CD14-positive monocyte (primary cell): Measurements from ENCODE around the gene GPATCH2. TPM values are rescaled to one million over a fixed set of nuclear protein-coding genes. Genes with fewer than 3 reads are reported as not detected.

Experiments used
- DNase-seq, 3 donors: peaks; one replicate each; pipeline ENCODE4 v3.0.0-alpha.2; 2011 to 2022
- H2AFZ ChIP-seq: 2 replicates; pipeline ENCODE4 v1.6.0; 2012; ENCODE audit warnings: mild to moderate bottlenecking, low read depth, low read length, inconsistent platforms; ENCODE audit not compliant: insufficient read depth, poor library complexity, severe bottlenecking
- H3K27ac ChIP-seq, 2 donors: 1 replicate in 1 of 2; 2 replicates in 1 of 2; pipeline ENCODE4 v1.5.1; 2012 to 2013; ENCODE audit warnings: low read length in 2 of 2, control low read depth in 1 of 2, inconsistent platforms in 1 of 2, low read depth in 1 of 2, mild to moderate bottlenecking in 1 of 2
- H3K27me3 ChIP-seq, 2 donors: one replicate each; pipeline versions ENCODE4 v1.6.0 to v1.6.1; 2011 to 2013; ENCODE audit warnings: low read length in 2 of 2; ENCODE audit not compliant: control insufficient read depth in 2 of 2, insufficient read depth in 2 of 2
- H3K36me3 ChIP-seq, 2 donors: replicated peaks in 1 of 2; 1 replicate in 1 of 2; 2 replicates in 1 of 2; pipeline versions ENCODE4 v1.5.1 to v1.6.1; 2012 to 2013; ENCODE audit warnings: low read length in 2 of 2, control low read depth in 1 of 2, inconsistent platforms in 1 of 2, mild to moderate bottlenecking in 1 of 2; ENCODE audit not compliant: insufficient read depth in 2 of 2, control insufficient read depth in 1 of 2
- H3K4me1 ChIP-seq, 2 donors: 1 replicate in 1 of 2; 2 replicates in 1 of 2; pipeline versions ENCODE4 v1.5.1 to v1.6.1; 2012 to 2013; ENCODE audit warnings: low read length in 2 of 2, control low read depth in 1 of 2, inconsistent platforms in 1 of 2, mild to moderate bottlenecking in 1 of 2, moderate library complexity in 1 of 2; ENCODE audit not compliant: insufficient read depth in 2 of 2, control insufficient read depth in 1 of 2
- H3K4me2 ChIP-seq: replicated peaks from 2 replicates; pipeline ENCODE3; 2012; ENCODE audit warnings: low read length, moderate library complexity, mild to moderate bottlenecking; ENCODE audit not compliant: poor library complexity, severe bottlenecking; ENCODE audit errors: extremely low read depth
- H3K4me3 ChIP-seq, 3 experiments: fragments of 200-600 bp in 1 of 3; sonication (generic) in 1 of 3; replicated peaks in 1 of 3; 1 replicate in 2 of 3; 2 replicates in 1 of 3; pipeline ENCODE4 v1.5.1; 2011 to 2013; ENCODE audit warnings: low read length in 3 of 3, mild to moderate bottlenecking in 3 of 3, control low read depth in 2 of 3, low read depth in 2 of 3, inconsistent platforms in 1 of 3, moderate library complexity in 1 of 3
- H3K79me2 ChIP-seq: 2 replicates; pipeline ENCODE4 v1.6.0; 2012; ENCODE audit warnings: mild to moderate bottlenecking, control low read depth, inconsistent platforms, low read length, moderate library complexity; ENCODE audit not compliant: insufficient read depth
- H3K9ac ChIP-seq: 2 replicates; pipeline ENCODE4 v1.6.0; 2017; ENCODE audit warnings: low read length, mild to moderate bottlenecking; ENCODE audit not compliant: insufficient read depth, poor library complexity, severe bottlenecking
- H3K9me3 ChIP-seq, 2 donors: replicated peaks in 1 of 2; 1 replicate in 1 of 2; 2 replicates in 1 of 2; pipeline versions ENCODE4 v1.5.1 to v1.6.1; 2012 to 2013; ENCODE audit warnings: low read length in 2 of 2, control low read depth in 1 of 2; ENCODE audit not compliant: control insufficient read depth in 1 of 2, insufficient read depth in 1 of 2
- H4K20me1 ChIP-seq: 2 replicates; pipeline ENCODE4 v1.6.0; 2012; ENCODE audit warnings: mild to moderate bottlenecking, low read length, control low read depth, moderate library complexity; ENCODE audit not compliant: insufficient read depth
- H3K27ac Mint-ChIP-seq, 7 donors: one replicate each; pipeline ENCODE4 v1.8.0; 2020; ENCODE audit warnings: mild to moderate bottlenecking in 7 of 7, mixed read lengths in 7 of 7, moderate library complexity in 6 of 7, inconsistent platforms in 2 of 7
- H3K27me3 Mint-ChIP-seq, 3 donors: one replicate each; pipeline ENCODE4 v1.8.0; 2021 to 2022; ENCODE audit warnings: low read depth in 3 of 3, mild to moderate bottlenecking in 3 of 3, mixed read lengths in 3 of 3, moderate library complexity in 3 of 3, inconsistent platforms in 1 of 3
- H3K36me3 Mint-ChIP-seq, 2 donors: one replicate each; pipeline ENCODE4 v1.8.0; 2020; ENCODE audit warnings: mixed read lengths in 2 of 2, inconsistent platforms in 1 of 2, mild to moderate bottlenecking in 1 of 2
- H3K4me1 Mint-ChIP-seq: one replicate; pipeline ENCODE4 v1.8.0; 2020; ENCODE audit warnings: mild to moderate bottlenecking, mixed read lengths
- H3K4me3 Mint-ChIP-seq, 2 donors: one replicate each; pipeline ENCODE4 v1.8.0; 2020; ENCODE audit warnings: mild to moderate bottlenecking in 2 of 2, mixed read lengths in 2 of 2, moderate library complexity in 1 of 2
- H3K9me3 Mint-ChIP-seq, 7 donors: one replicate each; pipeline ENCODE4 v1.8.0; 2020 to 2022; ENCODE audit warnings: mixed read lengths in 7 of 7, mild to moderate bottlenecking in 6 of 7, moderate library complexity in 6 of 7, inconsistent platforms in 2 of 7
- CTCF ChIP-seq: fragments of 200-600 bp; IDR thresholded peaks from one replicate; pipeline ENCODE4 v1.8.0; 2022; ENCODE audit warnings: antibody characterized with exemption, mild to moderate bottlenecking
- WGBS: methylation state at CpG from one replicate; pipeline ENCODE4 v1.1.5; 2013; ENCODE audit warnings: missing lambda C conversion rate; ENCODE audit not compliant: insufficient coverage; 5-methylcytosine and 5-hydroxymethylcytosine counted together
- intact Hi-C, 2 donors: fragments of 100-400 bp; cut with micrococcal nuclease; formaldehyde crosslinking; loops; one replicate each; pipeline versions ENCODE4 v1.15.0 to v1.15.1; 2023
- polyA plus RNA-seq, 3 donors: library from polyadenylated mRNA; depleted of rRNA in 1 of 3; unstranded in 2 of 3; stranded (reverse) in 1 of 3; fragments of 300-500 nt in 2 of 3; fragments of >200 nt in 1 of 3; fragmentation: Illumina TruSeq in 2 of 3; gene quantifications; 1 replicate in 2 of 3; 2 replicates in 1 of 3; pipeline ENCODE4 v1.2.3, GENCODE V29; 2012 to 2021

Gene GPATCH2
- polyA plus RNA-seq, 3 donors, result 1.8 to 3.4 (median 1.9) TPM

- intact Hi-C loops, result no loop called here
- no peak for TF ChIP-seq CTCF
- Histone ChIP-seq H3K4me2 (no peak overlapping the region), H3K4me1 (no peaks in the 10 kb centered on the region), H3K27ac (no peak overlapping the region), H3K9ac (no peak overlapping the region), H3K27me3 (no peaks in the 10 kb centered on the region), H3K36me3 (no peaks in the 10 kb centered on the region), H4K20me1 (no peaks in the 10 kb centered on the region), H3K4me3 (no peak overlapping the region), H2AFZ (no peak overlapping the region), H3K79me2 (no peaks in the 10 kb centered on the region), H3K9me3 (peaks cover 0 to 2% of the 10 kb centered on the region in 2 donors)
- H3K27me3 Mint-ChIP-seq, result no peaks in the 10 kb centered on the region
- H3K4me3 Mint-ChIP-seq, result no peak overlapping the region
- peaks cover 0 to 7% (median 4%) of the 10 kb centered on the region in 7 donors for H3K9me3 Mint-ChIP-seq
- no peak for DNase-seq
- peaks cover 0 to 6% of the 10 kb centered on the region in 2 donors for H3K36me3 Mint-ChIP-seq
- no peak overlapping the region for H3K27ac Mint-ChIP-seq
- no peaks in the 10 kb centered on the region for H3K4me1 Mint-ChIP-seq
- WGBS, result no CpG with 5 or more reads among the region's 3 CpGs
These were observed 108.6 kb downstream of the GPATCH2 start for GRCh38 chr1:217522277-217522676.

GRCh38 chr1:217521317-217521716 lies 109.6 kb downstream of the GPATCH2 start:
- peaks cover 0 to 7% (median 4%) of the 10 kb centered on the region in 7 donors for H3K9me3 Mint-ChIP-seq
- WGBS, result no CpG with 5 or more reads among the region's 4 CpGs

More at GRCh38 chr1:217521317-217521716, 109.6 kb downstream of the GPATCH2 start:
- TF ChIP-seq CTCF, result no peak
- Histone ChIP-seq H3K9me3 (peaks cover 0 to 2% of the 10 kb centered on the region in 2 donors), H3K27ac (no peak overlapping the region), H3K4me3 (no peak overlapping the region), H3K4me1 (no peaks in the 10 kb centered on the region), H3K27me3 (no peaks in the 10 kb centered on the region), H3K36me3 (no peaks in the 10 kb centered on the region), H3K9ac (no peak overlapping the region), H2AFZ (no peak overlapping the region), H4K20me1 (no peaks in the 10 kb centered on the region), H3K4me2 (no peak overlapping the region), H3K79me2 (no peaks in the 10 kb centered on the region)
- Mint-ChIP-seq H3K4me3 (no peak overlapping the region), H3K27ac (no peak overlapping the region), H3K4me1 (no peaks in the 10 kb centered on the region), H3K36me3 (peaks cover 0 to 6% of the 10 kb centered on the region in 2 donors), H3K27me3 (no peaks in the 10 kb centered on the region)
- DNase-seq, result no peak
- intact Hi-C loops, result no loop called here
